ENCODE measurements around the gene ARHGAP22. TPM values are rescaled to one million over a fixed set of nuclear protein-coding genes. Genes with fewer than 3 reads are reported as not detected.

ARHGAP22 gene
- total RNA-seq, 4 donors from 2014 or later = 3.2 to 24.0 (median 9.9) TPM

GRCh38 chr10:48464871-48465736 is 139.8 kb downstream of the ARHGAP22 start:
- no peak for DNase-seq (ENCODE audit: low spot score)
- ATAC-seq (ENCODE audit: low FRiP score) = peak; percentile 37
- TF ChIP-seq CTCF (IDR thresholded peaks at IDR 0.05) = no peak

- ATAC-seq (ENCODE audit: low FRiP score) (no peak), DNase-seq (ENCODE audit: low spot score) (no peak)
- no peak for TF ChIP-seq CTCF (IDR thresholded peaks at IDR 0.05)
Observed at GRCh38 chr10:48464121-48464870, 140.6 kb downstream of the ARHGAP22 start.

- no peak for ATAC-seq (ENCODE audit: low FRiP score)
Observed at GRCh38 chr10:48463318-48464003, 141.4 kb downstream of the ARHGAP22 start.

GRCh38 chr10:48462482-48463020 is 142.3 kb downstream of the ARHGAP22 start:
- DNase-seq (ENCODE audit: low spot score) (no peak), ATAC-seq (ENCODE audit: low FRiP score) (no peak)
- TF ChIP-seq CTCF (IDR thresholded peaks at IDR 0.05) = no peak

More at GRCh38 chr10:48463318-48464003, 141.4 kb downstream of the ARHGAP22 start:
- DNase-seq (ENCODE audit: low spot score) = no peak
- TF ChIP-seq CTCF (IDR thresholded peaks at IDR 0.05) = no peak

GRCh38 chr10:48461623-48462481 is 143.0 kb downstream of the ARHGAP22 start:
- no peak for TF ChIP-seq CTCF (IDR thresholded peaks at IDR 0.05)
- DNase-seq (ENCODE audit: low spot score) = no peak

GRCh38 chr10:48460182-48460581 is 144.7 kb downstream of the ARHGAP22 start:
- no peak for ATAC-seq (ENCODE audit: low FRiP score)
- no peak for TF ChIP-seq CTCF (IDR thresholded peaks at IDR 0.05)
- no peak for DNase-seq (ENCODE audit: low spot score)

More at GRCh38 chr10:48461623-48462481, 143.0 kb downstream of the ARHGAP22 start:
- ATAC-seq (ENCODE audit: low FRiP score) = no peak

Data from omental fat pad (tissue), 4 donors.